ENCODE results near the gene NAA40. TPM values are rescaled to one million over a fixed set of nuclear protein-coding genes. Genes with fewer than 3 reads are reported as not detected.

The NAA40 gene
- total and polyA plus RNA-seq, 10 of the 15 experiments (the other 5 are each of a cell fraction or from before 2014, with no cell fraction given): 4.8 to 31.6 (median 22.2) TPM

DNA sequence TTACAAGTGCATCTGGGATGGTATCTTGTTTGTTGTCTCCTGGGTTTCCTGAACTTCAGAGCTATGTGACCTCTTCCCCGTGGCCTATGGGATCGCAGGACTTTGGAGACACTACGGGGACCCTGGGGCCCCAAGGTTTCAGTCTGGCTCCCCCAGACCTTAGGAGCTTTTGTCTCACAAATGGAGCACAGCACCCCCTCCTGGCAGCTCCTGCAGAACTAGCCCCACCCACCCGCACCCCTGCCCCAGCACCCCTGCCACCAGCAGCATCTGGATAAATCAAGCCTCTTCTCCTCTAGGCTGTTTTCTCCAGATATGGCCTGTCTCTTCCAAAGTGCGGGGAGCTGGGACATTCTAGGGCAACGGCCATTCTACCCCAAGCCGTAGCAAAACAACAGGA, 32.2 kb upstream of the NAA40 start (continued):
- TF ChIP-seq, protein P1, sequence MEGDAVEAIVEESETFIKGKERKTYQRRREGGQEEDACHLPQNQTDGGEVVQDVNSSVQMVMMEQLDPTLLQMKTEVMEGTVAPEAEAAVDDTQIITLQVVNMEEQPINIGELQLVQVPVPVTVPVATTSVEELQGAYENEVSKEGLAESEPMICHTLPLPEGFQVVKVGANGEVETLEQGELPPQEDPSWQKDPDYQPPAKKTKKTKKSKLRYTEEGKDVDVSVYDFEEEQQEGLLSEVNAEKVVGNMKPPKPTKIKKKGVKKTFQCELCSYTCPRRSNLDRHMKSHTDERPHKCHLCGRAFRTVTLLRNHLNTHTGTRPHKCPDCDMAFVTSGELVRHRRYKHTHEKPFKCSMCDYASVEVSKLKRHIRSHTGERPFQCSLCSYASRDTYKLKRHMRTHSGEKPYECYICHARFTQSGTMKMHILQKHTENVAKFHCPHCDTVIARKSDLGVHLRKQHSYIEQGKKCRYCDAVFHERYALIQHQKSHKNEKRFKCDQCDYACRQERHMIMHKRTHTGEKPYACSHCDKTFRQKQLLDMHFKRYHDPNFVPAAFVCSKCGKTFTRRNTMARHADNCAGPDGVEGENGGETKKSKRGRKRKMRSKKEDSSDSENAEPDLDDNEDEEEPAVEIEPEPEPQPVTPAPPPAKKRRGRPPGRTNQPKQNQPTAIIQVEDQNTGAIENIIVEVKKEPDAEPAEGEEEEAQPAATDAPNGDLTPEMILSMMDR (IDR thresholded peaks at IDR 0.05 in 2 of 3, conservative IDR thresholded peaks at IDR 0.05 in 1 of 3; ENCODE audit: control insufficient read depth in 2 of 3, extremely low read depth in 1 of 3, insufficient read depth in 1 of 3, low read depth in 3 of 3, low read length in 3 of 3): peak in 2 of 3 experiments; percentile 21 to 33; a peak in 3 of 6 replicates
- TF ChIP-seq WRNIP1 (IDR thresholded peaks at IDR 0.05; ENCODE audit: borderline replicate concordance, low read depth, low read length): no peak
- TF ChIP-seq KAT2A (conservative IDR thresholded peaks at IDR 0.05; ENCODE audit: control insufficient read depth, low read depth, low read length): no peak
- 0 out of 2 replicates have a peak, but pooled peaks have one; percentile 11 for TF ChIP-seq SMC3 (IDR thresholded peaks at IDR 0.05; ENCODE audit: borderline replicate concordance, low read length)
- TF ChIP-seq BHLHE40 (IDR thresholded peaks at IDR 0.05; ENCODE audit: borderline replicate concordance in 1 of 2, low read depth in 2 of 2, low read length in 1 of 2): no peak
- no peak for TF ChIP-seq POLR2AphosphoS5 (IDR thresholded peaks at IDR 0.05; ENCODE audit: low read length)

DNA sequence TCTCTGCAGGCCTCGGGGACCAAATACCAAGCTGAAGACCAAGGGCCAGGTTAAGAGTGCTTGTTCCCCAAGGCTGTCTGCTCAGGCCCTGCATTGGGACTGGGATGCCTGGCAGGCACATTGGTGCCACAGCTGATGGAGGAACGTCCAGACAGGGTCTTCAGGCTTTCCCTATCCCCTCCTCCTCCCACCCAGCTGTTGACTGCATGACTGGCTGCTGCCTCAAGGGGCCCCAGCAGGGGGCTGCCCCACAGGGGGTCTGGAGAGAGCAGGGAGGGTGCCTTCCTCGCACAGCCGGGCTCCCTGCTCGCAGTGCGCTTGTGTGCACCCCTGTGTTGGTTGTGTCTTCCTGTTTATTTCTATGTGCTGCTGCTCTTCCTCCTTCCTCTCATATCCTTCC, 31.7 kb upstream of the NAA40 start:
- RAD21 ChIA-PET (ENCODE audit: unreplicated experiment): interaction anchor here (1.0 to 1.2 kb wide), 2 partner anchors 34 to 39 kb away, joined by 4 read pairs; no protein-coding TSS in a partner anchor

More for the DNA sequence above, 31.7 kb upstream of the NAA40 start:
- 73% methylated on average over 6 of the region's 6 CpGs for WGBS (ENCODE audit: insufficient coverage, insufficient replicate concordance, low lambda C conversion rate, missing lambda C conversion rate)
- Histone ChIP-seq H3K4me3 (no peak overlapping the region), H3K79me2 (ENCODE audit: control insufficient read depth, insufficient read depth, low read length) (no peaks in the 10 kb centered on the region), H3K4me2 (ENCODE audit: control insufficient read depth, insufficient read depth) (no peak overlapping the region), H4K20me1 (ENCODE audit: control insufficient read depth, insufficient read depth) (no peaks in the 10 kb centered on the region), H3K9ac (ENCODE audit: control insufficient read depth, insufficient read depth, low read length) (no peak overlapping the region), H3K27me3 (replicated peaks in 1 of 2; ENCODE audit: control insufficient read depth in 2 of 2, insufficient read depth in 2 of 2, low read length in 1 of 2) (no peaks in the 10 kb centered on the region), H3K4me1 (ENCODE audit: control insufficient read depth, insufficient read depth, low read length) (no peaks in the 10 kb centered on the region), H3K27ac (ENCODE audit: control insufficient read depth, insufficient read depth) (no peak overlapping the region), H2AFZ (ENCODE audit: control insufficient read depth, low read depth, low read length) (no peak overlapping the region), H3K9me3 (replicated peaks; ENCODE audit: control insufficient read depth, insufficient read depth, low read length) (no peaks in the 10 kb centered on the region), H3K36me3 (ENCODE audit: control insufficient read depth in 2 of 2, insufficient read depth in 2 of 2, low read length in 1 of 2) (peaks cover 15 to 39% of the 10 kb centered on the region in 2 experiments)
- DNase-seq (ENCODE audit: low read depth, low spot score): no peak
- SMC1A ChIA-PET (ENCODE audit: uncharacterized antibody, unreplicated experiment): interaction anchor here (1.4 to 1.9 kb wide), 2 partner anchors 40 to 70 kb away, joined by 3 to 17 read pairs; no protein-coding TSS in a partner anchor
- no peak for ATAC-seq
- CTCF ChIA-PET: interaction anchor here (0.9 to 1.9 kb wide), 6 partner anchors 12 to 139 kb away, joined by 3 to 25 read pairs (median 6); partner anchors contain the start of gene ZFTA
- in situ Hi-C loops (cut with MboI): no loop called here
- intact Hi-C loops (cut with micrococcal nuclease; ENCODE audit: unreplicated experiment): no loop called here
- FAIRE-seq: no peak
- BruUV-seq (replicated peaks): no TSS peak
- TF ChIP-seq FOS (IDR thresholded peaks at IDR 0.05; ENCODE audit: borderline replicate concordance, extremely low read depth, insufficient read length) (no peak), SMAD5 (IDR thresholded peaks at IDR 0.05; ENCODE audit: low read depth) (no peak), SMAD1 (IDR thresholded peaks at IDR 0.05; ENCODE audit: low read depth, partially characterized antibody) (no peak), TBL1XR1 (IDR thresholded peaks at IDR 0.05; ENCODE audit: low read depth, low read length) (no peak), SUZ12 (IDR thresholded peaks at IDR 0.05; ENCODE audit: unreplicated experiment) (no peak), TARDBP (IDR thresholded peaks at IDR 0.05; ENCODE audit: borderline replicate concordance) (no peak), NR2F1 (conservative IDR thresholded peaks at IDR 0.05) (no peak), CREB1 (IDR thresholded peaks at IDR 0.05; ENCODE audit: low read depth) (no peak), POLR2AphosphoS2 (IDR thresholded peaks at IDR 0.05; ENCODE audit: low read depth, low read length) (no peak), STAT1 (conservative IDR thresholded peaks at IDR 0.05) (no peak), ZNF274 (IDR thresholded peaks at IDR 0.05; ENCODE audit: insufficient read depth, insufficient read length) (no peak), HDAC2 (IDR thresholded peaks at IDR 0.05) (no peak)
- POLR2A ChIA-PET: no interaction called here

Measured in GM12878 (cell line).